ENCODE measurements around the gene DPF3.
A peak's percentile ranks its signal among the peaks of the same experiment; 100 is the strongest.

DPF3 gene

DNA sequence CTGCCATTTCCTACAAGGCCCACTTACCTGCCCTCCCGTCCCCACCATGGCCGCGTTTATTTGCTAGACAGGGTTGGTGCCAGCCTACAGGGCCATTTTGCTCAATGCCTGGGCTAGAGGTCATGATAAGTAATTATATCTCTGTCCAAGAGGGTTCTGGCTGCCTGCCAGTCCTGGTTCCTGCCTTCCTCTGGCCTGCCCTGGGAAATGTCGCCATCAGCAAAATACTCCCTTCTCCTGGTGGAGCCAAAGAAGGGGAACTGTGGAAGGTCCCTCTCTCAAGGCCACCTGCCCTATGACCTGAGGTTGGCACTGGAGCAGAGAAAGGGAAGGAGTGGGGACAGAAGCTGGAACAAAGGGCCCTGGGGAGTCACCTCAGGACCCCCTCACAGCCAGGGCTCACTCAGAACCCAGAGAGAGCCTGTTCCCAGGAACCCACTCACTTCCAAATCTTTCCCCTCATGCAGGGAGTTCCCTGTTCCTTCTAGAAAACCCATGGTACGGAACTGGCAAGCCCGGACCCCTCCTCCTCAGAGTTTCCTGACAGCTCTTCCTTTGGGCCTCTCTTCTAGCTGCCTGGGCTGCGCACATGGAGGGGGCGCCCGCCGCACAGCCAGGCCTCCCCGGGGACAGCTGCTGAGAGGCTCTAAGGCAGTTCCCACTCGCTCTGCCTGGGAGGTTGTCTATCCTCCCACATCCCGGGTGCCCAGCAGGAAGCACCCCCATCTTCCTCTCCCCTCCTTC is 280.5 kb downstream of the DPF3 start:
- H3K9me3 ChIP-seq (ENCODE audit: control insufficient read depth in 5 of 5, low read length in 5 of 5), result no peaks in the 10 kb centered on the region
- H3K9ac ChIP-seq (ENCODE audit: low read length in 5 of 5), result no peak overlapping the region
- no peaks in the 10 kb centered on the region for H3K36me3 ChIP-seq (ENCODE audit: control insufficient read depth in 5 of 5, insufficient read depth in 5 of 5, low read length in 5 of 5)
- H3K27ac ChIP-seq (ENCODE audit: low read depth, low read length), result no peak overlapping the region
- H3K27me3 ChIP-seq (ENCODE audit: control insufficient read depth in 5 of 5, insufficient read depth in 4 of 5, low read length in 5 of 5), result peaks cover 0 to 2% (median 0%) of the 10 kb centered on the region in 5 donors
- peak overlapping the region in 1 of 5 donors; percentile 39 for H3K4me3 ChIP-seq (ENCODE audit: low read depth in 1 of 5, low read length in 5 of 5)
- peaks cover 6 to 58% (median 49%) of the 10 kb centered on the region in 5 donors for H3K4me1 ChIP-seq (ENCODE audit: control insufficient read depth in 5 of 5, insufficient read depth in 5 of 5, low read length in 5 of 5)

DNA sequence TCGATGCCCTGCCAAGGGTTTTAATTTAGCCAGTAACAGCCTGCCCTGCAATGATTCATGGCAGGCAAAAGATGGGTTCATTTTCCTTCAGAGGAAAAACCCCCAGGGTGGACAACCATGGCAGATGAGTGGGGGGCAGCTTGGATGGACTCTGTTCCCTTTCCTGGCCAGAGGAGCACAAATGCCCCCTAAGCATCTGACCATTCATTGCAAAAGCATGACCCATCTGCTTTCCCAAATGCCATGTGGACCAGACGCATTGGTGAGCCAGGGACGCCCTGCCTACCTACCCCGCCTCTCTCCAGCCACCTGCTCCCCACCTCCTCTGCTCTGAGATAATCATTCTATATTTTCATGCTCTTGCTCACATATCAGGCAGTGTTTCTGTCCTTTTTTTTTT is 281.9 kb downstream of the DPF3 start:
- Histone ChIP-seq H3K9ac (ENCODE audit: low read length in 5 of 5) (no peak overlapping the region), H3K9me3 (ENCODE audit: control insufficient read depth in 5 of 5, low read length in 5 of 5) (no peaks in the 10 kb centered on the region), H3K4me1 (ENCODE audit: control insufficient read depth in 5 of 5, insufficient read depth in 5 of 5, low read length in 5 of 5) (peaks cover 6 to 45% (median 39%) of the 10 kb centered on the region in 5 donors), H3K27ac (ENCODE audit: low read depth, low read length) (no peak overlapping the region), H3K27me3 (ENCODE audit: control insufficient read depth in 5 of 5, insufficient read depth in 4 of 5, low read length in 5 of 5) (peaks cover 0 to 2% (median 0%) of the 10 kb centered on the region in 5 donors), H3K36me3 (ENCODE audit: control insufficient read depth in 5 of 5, insufficient read depth in 5 of 5, low read length in 5 of 5) (no peaks in the 10 kb centered on the region), H3K4me3 (ENCODE audit: low read depth in 1 of 5, low read length in 5 of 5) (no peak overlapping the region)

DNA sequence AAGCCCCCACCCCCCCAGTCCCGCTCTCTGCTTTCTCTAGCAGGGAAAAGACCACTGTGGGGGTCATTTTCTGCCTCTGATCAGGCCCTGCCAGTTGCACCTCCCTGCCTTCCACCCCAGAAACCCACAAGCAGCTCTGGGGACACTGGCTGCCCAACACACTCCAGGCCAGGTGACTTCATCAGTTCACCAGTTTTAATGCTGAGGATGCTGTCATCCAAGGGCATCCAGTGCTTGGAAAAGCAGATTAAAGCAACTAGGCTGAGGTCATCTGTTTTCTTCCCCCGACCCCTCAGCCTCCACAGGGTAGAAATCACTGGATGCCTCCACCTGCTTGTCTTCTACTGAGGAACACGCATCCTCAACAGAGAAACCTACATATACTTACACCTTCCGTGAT is 282.4 kb downstream of the DPF3 start:
- Histone ChIP-seq H3K4me1 (ENCODE audit: control insufficient read depth in 5 of 5, insufficient read depth in 5 of 5, low read length in 5 of 5) (peaks cover 6 to 39% (median 33%) of the 10 kb centered on the region in 5 donors), H3K9ac (ENCODE audit: low read length in 5 of 5) (no peak overlapping the region), H3K4me3 (ENCODE audit: low read depth in 1 of 5, low read length in 5 of 5) (no peak overlapping the region), H3K27me3 (ENCODE audit: control insufficient read depth in 5 of 5, insufficient read depth in 4 of 5, low read length in 5 of 5) (peaks cover 0 to 2% (median 0%) of the 10 kb centered on the region in 5 donors), H3K36me3 (ENCODE audit: control insufficient read depth in 5 of 5, insufficient read depth in 5 of 5, low read length in 5 of 5) (no peaks in the 10 kb centered on the region), H3K9me3 (ENCODE audit: control insufficient read depth in 5 of 5, low read length in 5 of 5) (no peaks in the 10 kb centered on the region), H3K27ac (ENCODE audit: low read depth, low read length) (no peak overlapping the region)

DNA sequence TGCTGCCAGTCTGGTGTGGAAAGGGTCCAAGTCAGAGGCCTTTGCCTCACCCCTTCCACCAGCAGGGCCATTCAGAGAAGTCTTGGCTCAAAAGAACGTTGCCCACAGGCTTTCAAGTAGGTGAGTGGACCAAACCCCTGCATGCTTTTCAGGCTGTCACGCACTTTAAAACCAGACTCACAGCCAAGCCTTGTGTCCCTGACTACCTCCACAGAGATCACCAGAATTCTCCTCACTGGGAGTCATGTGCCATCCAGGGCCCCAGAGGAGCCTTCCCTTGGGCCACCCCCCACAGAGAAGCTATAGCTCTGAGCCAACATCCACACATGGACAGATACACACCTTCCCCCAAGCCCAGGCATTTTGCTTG is 283.1 kb downstream of the DPF3 start:
- Histone ChIP-seq H3K9ac (ENCODE audit: low read length in 5 of 5) (no peak overlapping the region), H3K4me3 (ENCODE audit: low read depth in 1 of 5, low read length in 5 of 5) (no peak overlapping the region), H3K27ac (ENCODE audit: low read depth, low read length) (no peak overlapping the region), H3K9me3 (ENCODE audit: control insufficient read depth in 5 of 5, low read length in 5 of 5) (no peaks in the 10 kb centered on the region), H3K4me1 (ENCODE audit: control insufficient read depth in 5 of 5, insufficient read depth in 5 of 5, low read length in 5 of 5) (peaks cover 6 to 32% (median 26%) of the 10 kb centered on the region in 5 donors), H3K36me3 (ENCODE audit: control insufficient read depth in 5 of 5, insufficient read depth in 5 of 5, low read length in 5 of 5) (no peaks in the 10 kb centered on the region), H3K27me3 (ENCODE audit: control insufficient read depth in 5 of 5, insufficient read depth in 4 of 5, low read length in 5 of 5) (peaks cover 0 to 2% (median 0%) of the 10 kb centered on the region in 5 donors)

DNA sequence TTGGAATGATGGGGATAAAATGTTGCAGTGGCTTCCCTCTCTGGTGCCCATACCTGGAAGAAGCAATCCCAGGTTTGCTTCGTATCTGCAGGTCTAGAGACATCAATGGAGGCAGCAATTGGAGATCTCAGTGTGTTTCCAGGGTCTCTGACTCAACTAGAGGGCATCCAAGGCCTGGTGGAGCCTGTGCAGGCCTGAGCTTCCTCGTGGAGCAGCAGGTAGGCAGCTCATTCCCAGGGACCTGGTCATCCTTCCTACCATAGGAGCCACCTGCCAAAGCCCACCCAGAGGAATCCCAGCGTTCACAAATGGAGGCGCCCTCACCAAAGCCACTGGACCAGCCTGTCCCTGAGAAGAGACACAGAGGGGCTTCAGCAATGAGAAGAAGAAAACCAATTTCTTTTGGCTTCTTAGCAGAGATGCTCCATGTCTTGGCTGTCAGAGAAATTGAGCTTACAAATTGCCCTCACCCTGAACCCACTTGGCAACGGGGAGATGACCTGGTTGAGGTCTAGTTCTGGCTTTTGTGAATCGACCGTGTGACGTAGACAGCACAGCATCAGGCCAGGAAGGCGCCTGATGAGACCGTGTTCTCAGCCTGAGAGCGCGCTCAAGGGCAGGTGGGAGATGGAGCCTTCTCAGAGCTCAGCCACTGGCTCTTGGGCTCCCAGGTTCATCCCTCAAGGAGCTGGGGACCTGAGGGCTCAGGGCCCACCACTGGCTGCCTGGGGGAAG is 283.6 kb downstream of the DPF3 start:
- Histone ChIP-seq H3K4me1 (ENCODE audit: control insufficient read depth in 5 of 5, insufficient read depth in 5 of 5, low read length in 5 of 5) (peaks cover 6 to 27% (median 21%) of the 10 kb centered on the region in 5 donors), H3K27me3 (ENCODE audit: control insufficient read depth in 5 of 5, insufficient read depth in 4 of 5, low read length in 5 of 5) (peaks cover 0 to 3% (median 0%) of the 10 kb centered on the region in 5 donors), H3K9me3 (ENCODE audit: control insufficient read depth in 5 of 5, low read length in 5 of 5) (no peaks in the 10 kb centered on the region), H3K36me3 (ENCODE audit: control insufficient read depth in 5 of 5, insufficient read depth in 5 of 5, low read length in 5 of 5) (no peaks in the 10 kb centered on the region), H3K9ac (ENCODE audit: low read length in 5 of 5) (no peak overlapping the region), H3K4me3 (ENCODE audit: low read depth in 1 of 5, low read length in 5 of 5) (no peak overlapping the region), H3K27ac (ENCODE audit: low read depth, low read length) (no peak overlapping the region)

DNA sequence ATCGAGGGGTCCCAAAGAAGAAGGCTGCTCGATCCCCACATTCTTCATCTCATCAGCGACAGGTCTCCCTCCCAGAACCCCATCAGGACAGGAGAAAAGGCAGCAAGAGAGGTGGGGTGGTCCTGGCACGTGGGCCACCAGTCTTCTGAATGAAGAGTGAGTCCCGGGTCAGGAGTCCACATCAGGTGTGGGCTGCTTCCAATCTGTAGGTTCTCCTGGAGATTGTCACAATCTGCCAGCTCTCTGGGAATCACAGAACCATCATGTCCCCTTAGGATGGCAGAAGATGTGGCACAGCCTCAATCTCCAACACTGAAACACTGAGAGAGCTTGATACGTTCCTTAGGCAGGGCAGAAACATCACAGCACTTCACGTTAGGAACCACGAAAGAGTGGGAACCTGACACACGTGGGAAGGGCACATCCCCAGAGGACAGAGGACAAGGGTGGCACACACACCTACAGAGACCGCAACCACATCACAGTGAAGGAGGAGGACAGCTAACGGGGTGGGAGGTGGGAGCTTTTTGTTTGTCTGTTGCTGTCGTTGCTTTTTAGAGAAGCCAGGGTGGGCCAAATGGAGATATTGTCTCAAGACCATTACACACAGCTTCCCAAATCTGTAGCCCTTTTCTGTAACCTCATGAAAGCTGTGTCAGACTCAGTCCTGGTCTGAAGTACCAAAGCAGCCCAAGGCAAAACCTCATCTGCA is 284.5 kb downstream of the DPF3 start:
- H3K36me3 ChIP-seq (ENCODE audit: control insufficient read depth in 5 of 5, insufficient read depth in 5 of 5, low read length in 5 of 5), result no peaks in the 10 kb centered on the region
- no peak overlapping the region for H3K27ac ChIP-seq (ENCODE audit: low read depth, low read length)
- peaks cover 0 to 4% (median 0%) of the 10 kb centered on the region in 5 donors for H3K27me3 ChIP-seq (ENCODE audit: control insufficient read depth in 5 of 5, insufficient read depth in 4 of 5, low read length in 5 of 5)
- no peak overlapping the region for H3K9ac ChIP-seq (ENCODE audit: low read length in 5 of 5)
- H3K4me3 ChIP-seq (ENCODE audit: low read depth in 1 of 5, low read length in 5 of 5), result no peak overlapping the region
- H3K9me3 ChIP-seq (ENCODE audit: control insufficient read depth in 5 of 5, low read length in 5 of 5), result no peaks in the 10 kb centered on the region
- H3K4me1 ChIP-seq (ENCODE audit: control insufficient read depth in 5 of 5, insufficient read depth in 5 of 5, low read length in 5 of 5), result peaks cover 6 to 20% (median 17%) of the 10 kb centered on the region in 5 donors

DNA sequence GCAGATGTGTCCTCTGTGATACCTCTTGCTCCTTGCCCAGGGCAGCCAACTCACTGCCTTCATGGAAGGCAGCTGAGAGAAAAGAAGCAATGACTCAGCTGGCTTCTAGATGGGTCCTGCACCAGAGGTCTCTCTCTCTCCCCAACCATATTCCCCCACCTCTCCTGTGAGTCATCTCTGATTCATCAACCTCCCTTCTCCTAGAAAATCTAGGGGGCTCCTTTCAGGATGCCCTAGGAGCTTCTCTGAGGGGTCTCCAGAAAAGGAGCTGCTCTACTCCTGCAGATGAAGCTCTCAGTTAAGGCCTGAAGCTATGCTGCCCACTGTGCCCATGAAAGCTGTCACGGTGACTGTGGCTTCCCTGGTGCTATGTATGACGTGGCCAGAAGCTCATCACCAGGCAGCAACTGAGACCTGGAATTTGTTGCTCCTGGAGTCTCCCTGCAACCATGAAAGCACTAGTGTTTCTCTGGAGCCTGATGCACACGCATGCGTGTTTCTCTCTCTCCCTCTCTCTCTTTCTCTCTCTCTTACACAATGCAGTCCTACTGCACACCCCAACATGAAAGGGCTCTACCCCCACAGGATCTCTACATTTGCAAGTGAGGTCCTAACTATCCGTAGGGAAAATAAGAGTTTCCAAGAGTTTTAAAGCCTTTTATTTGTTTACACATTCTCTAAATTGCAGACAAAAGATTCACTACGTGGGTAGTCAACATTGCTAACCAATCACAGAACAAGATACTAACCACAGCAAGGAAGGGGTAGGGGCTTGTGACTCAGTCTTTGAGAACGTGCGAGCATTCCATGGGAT is 285.3 kb downstream of the DPF3 start:
- peaks cover 0 to 4% (median 0%) of the 10 kb centered on the region in 5 donors for H3K27me3 ChIP-seq (ENCODE audit: control insufficient read depth in 5 of 5, insufficient read depth in 4 of 5, low read length in 5 of 5)
- H3K27ac ChIP-seq (ENCODE audit: low read depth, low read length), result no peak overlapping the region
- no peak overlapping the region for H3K9ac ChIP-seq (ENCODE audit: low read length in 5 of 5)
- H3K4me1 ChIP-seq (ENCODE audit: control insufficient read depth in 5 of 5, insufficient read depth in 5 of 5, low read length in 5 of 5), result peaks cover 3 to 12% (median 10%) of the 10 kb centered on the region in 5 donors
- H3K36me3 ChIP-seq (ENCODE audit: control insufficient read depth in 5 of 5, insufficient read depth in 5 of 5, low read length in 5 of 5), result no peaks in the 10 kb centered on the region
- H3K9me3 ChIP-seq (ENCODE audit: control insufficient read depth in 5 of 5, low read length in 5 of 5), result no peaks in the 10 kb centered on the region
- no peak overlapping the region for H3K4me3 ChIP-seq (ENCODE audit: low read depth in 1 of 5, low read length in 5 of 5)

DNA sequence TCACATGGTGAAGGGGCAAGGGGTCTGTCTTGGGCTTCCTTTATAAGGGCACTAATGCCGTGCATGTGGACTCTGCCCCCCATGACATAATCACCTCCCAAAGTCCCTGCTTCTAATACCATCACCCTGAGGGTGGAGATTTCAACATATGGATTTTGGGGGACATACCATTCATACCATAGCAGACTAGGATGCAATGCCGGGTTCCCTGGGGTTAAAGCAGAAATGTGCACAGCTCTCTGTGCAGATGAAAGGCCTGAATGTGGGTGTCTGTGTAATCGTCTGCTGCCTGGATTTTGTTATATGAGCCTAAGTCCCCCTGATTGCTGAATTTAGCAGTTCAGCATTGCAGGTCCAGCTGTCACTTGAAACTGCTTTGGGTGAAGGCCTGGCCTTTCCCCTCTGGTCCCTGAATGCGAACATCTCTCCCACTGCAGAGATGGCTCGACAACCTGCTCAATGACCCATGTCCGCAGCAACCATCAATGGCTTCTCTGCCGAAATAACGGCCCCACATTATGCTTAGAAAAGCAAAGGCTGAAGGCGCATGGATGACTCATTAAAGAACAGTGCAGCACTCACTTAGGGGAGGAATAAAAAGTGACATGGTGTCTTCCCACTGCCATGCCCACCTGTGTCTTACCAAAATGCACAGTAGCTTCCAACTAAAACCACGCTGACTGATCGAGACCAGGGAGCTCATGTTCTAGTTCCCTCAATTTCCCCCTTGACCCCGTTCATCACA is 286.3 kb downstream of the DPF3 start:
- H3K36me3 ChIP-seq (ENCODE audit: control insufficient read depth in 5 of 5, insufficient read depth in 5 of 5, low read length in 5 of 5), result no peaks in the 10 kb centered on the region
- no peak overlapping the region for H3K4me3 ChIP-seq (ENCODE audit: low read depth in 1 of 5, low read length in 5 of 5)
- H3K27ac ChIP-seq (ENCODE audit: low read depth, low read length), result no peak overlapping the region
- peaks cover 0 to 2% (median 0%) of the 10 kb centered on the region in 5 donors for H3K4me1 ChIP-seq (ENCODE audit: control insufficient read depth in 5 of 5, insufficient read depth in 5 of 5, low read length in 5 of 5)
- H3K9me3 ChIP-seq (ENCODE audit: control insufficient read depth in 5 of 5, low read length in 5 of 5), result no peaks in the 10 kb centered on the region
- no peak overlapping the region for H3K9ac ChIP-seq (ENCODE audit: low read length in 5 of 5)
- peaks cover 0 to 4% (median 0%) of the 10 kb centered on the region in 5 donors for H3K27me3 ChIP-seq (ENCODE audit: control insufficient read depth in 5 of 5, insufficient read depth in 4 of 5, low read length in 5 of 5)

DNA sequence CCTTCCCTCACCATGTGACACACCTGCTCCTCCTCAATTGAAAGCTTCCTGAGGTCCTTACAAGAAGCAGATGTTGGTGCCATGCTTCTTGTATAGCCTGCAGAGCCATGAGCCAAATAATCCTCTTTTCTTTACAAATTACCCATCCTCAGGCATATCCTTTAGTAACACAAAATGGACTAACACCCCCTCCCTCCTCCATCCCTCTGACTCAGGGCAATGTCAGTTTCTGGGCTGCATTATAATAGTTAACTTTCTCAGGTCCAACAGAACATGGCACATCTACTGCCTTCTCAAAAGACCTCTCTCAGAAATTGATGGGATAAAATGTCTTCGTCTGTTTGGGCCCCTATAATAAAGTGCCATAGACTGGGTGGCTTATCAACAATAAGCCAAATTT is 287.0 kb downstream of the DPF3 start:
- H3K9me3 ChIP-seq (ENCODE audit: control insufficient read depth in 5 of 5, low read length in 5 of 5), result no peaks in the 10 kb centered on the region
- H3K36me3 ChIP-seq (ENCODE audit: control insufficient read depth in 5 of 5, insufficient read depth in 5 of 5, low read length in 5 of 5), result no peaks in the 10 kb centered on the region
- H3K9ac ChIP-seq (ENCODE audit: low read length in 5 of 5), result no peak overlapping the region
- H3K27ac ChIP-seq (ENCODE audit: low read depth, low read length), result no peak overlapping the region
- no peaks in the 10 kb centered on the region for H3K4me1 ChIP-seq (ENCODE audit: control insufficient read depth in 5 of 5, insufficient read depth in 5 of 5, low read length in 5 of 5)
- no peak overlapping the region for H3K4me3 ChIP-seq (ENCODE audit: low read depth in 1 of 5, low read length in 5 of 5)
- H3K27me3 ChIP-seq (ENCODE audit: control insufficient read depth in 5 of 5, insufficient read depth in 4 of 5, low read length in 5 of 5), result peaks cover 0 to 4% (median 0%) of the 10 kb centered on the region in 5 donors

Data from subcutaneous abdominal adipose tissue (tissue), 5 donors.